VCaP (cell line): Measurements from ENCODE around the gene PAIP2B.
"Not testable (repeated sequence)": the region's sequence is repeated elsewhere in the genome, so short reads cannot be mapped to it uniquely, and the experiment has no call there.

Source experiments
- H3K27ac ChIP-seq: fragments of 450-650 bp; 2 replicates; pipeline ENCODE4 v1.5.1; 2017
- CTCF ChIP-seq: fragments of 450-650 bp; conservative IDR thresholded peaks from 2 replicates; pipeline ENCODE4 v1.5.1; 2017; ENCODE audit warnings: mild to moderate bottlenecking, moderate library complexity

Gene PAIP2B

GRCh38 chr2:71191570-71191943 is 35.3 kb downstream of the PAIP2B start:
- H3K27ac ChIP-seq = no peak overlapping the region
- TF ChIP-seq CTCF = no peak

GRCh38 chr2:71190656-71191569 is 36.0 kb downstream of the PAIP2B start:
- no peak overlapping the region for H3K27ac ChIP-seq
- TF ChIP-seq CTCF = peak; percentile 81

- no peak overlapping the region for H3K27ac ChIP-seq
- TF ChIP-seq CTCF = no peak
These were observed 39.3 kb downstream of the PAIP2B start for GRCh38 chr2:71187589-71187988.

GRCh38 chr2:71186973-71187372 is 39.9 kb downstream of the PAIP2B start:
- no peak for TF ChIP-seq CTCF

GRCh38 chr2:71183306-71184115 is 43.4 kb downstream of the PAIP2B start:
- H3K27ac ChIP-seq = not testable (repeated sequence)

More at GRCh38 chr2:71186973-71187372, 39.9 kb downstream of the PAIP2B start:
- H3K27ac ChIP-seq = no peak overlapping the region

GRCh38 chr2:71181316-71181715 is 45.6 kb downstream of the PAIP2B start:
- H3K27ac ChIP-seq = no peak overlapping the region
- no peak for TF ChIP-seq CTCF

- peak overlapping the region; percentile 35 for H3K27ac ChIP-seq
These were observed 48.1 kb downstream of the PAIP2B start for GRCh38 chr2:71178836-71179235.

- no peak overlapping the region for H3K27ac ChIP-seq
- no peak for TF ChIP-seq CTCF
These were observed 52.7 kb downstream of the PAIP2B start for GRCh38 chr2:71174207-71174606.
